ENCODE results near the gene HOXA3. TPM values are rescaled to one million over a fixed set of nuclear protein-coding genes. Genes with fewer than 3 reads are reported as not detected.

Gene HOXA3
- total and polyA plus RNA-seq, 4 donors, result 1.9 to 10.7 (median 6.3) TPM

GRCh38 chr7:27098578-27099451 lies 53.6 kb downstream of the HOXA3 start:
- WGBS, 2 donors, result 16 to 19% methylated on average over 38 of the region's 38 CpGs
- peak; percentile 75 to 88 (median 87) for DNase-seq

GRCh38 chr7:27097686-27098577 lies 54.5 kb downstream of the HOXA3 start:
- WGBS, 2 donors, result 13 to 16% methylated on average over 33 to 35 of the region's 35 CpGs
- peak overlapping the region; percentile 40 for H3K4me3 ChIP-seq
- H3K9me3 ChIP-seq (ENCODE audit: control insufficient read depth in 4 of 4, insufficient read depth in 3 of 4, low read length in 3 of 4), result peaks cover 0 to 2% (median 0%) of the 10 kb centered on the region in 4 donors
- ATAC-seq (ENCODE audit: insufficient read depth, low FRiP score) (no peak), DNase-seq (peak; percentile 33 to 61 (median 52))
- TF ChIP-seq CTCF (IDR thresholded peaks at IDR 0.05; ENCODE audit: control extremely low read depth, extremely low read depth), result no peak
- H3K27me3 ChIP-seq (ENCODE audit: control insufficient read depth in 3 of 3, insufficient read depth in 3 of 3, low read length in 2 of 3), result peaks cover 0 to 54% (median 5%) of the 10 kb centered on the region in 3 donors
- H3K36me3 ChIP-seq (ENCODE audit: control insufficient read depth in 4 of 4, insufficient read depth in 4 of 4, low read length in 4 of 4), result peaks cover 0 to 15% (median 6%) of the 10 kb centered on the region in 4 donors
- H3K9ac ChIP-seq (ENCODE audit: insufficient read depth in 1 of 2, low read length in 2 of 2), result peak overlapping the region; percentile 64 to 98
- H3K4me1 ChIP-seq (ENCODE audit: control insufficient read depth in 5 of 5, insufficient read depth in 5 of 5, low read length in 5 of 5), result peaks cover 0 to 58% (median 6%) of the 10 kb centered on the region in 5 donors
- peak overlapping the region in 1 of 2 donors; percentile 87 for H3K27ac ChIP-seq (ENCODE audit: low read depth in 1 of 2, low read length in 1 of 2)

More at GRCh38 chr7:27098578-27099451, 53.6 kb downstream of the HOXA3 start:
- Histone ChIP-seq H3K9me3 (ENCODE audit: control insufficient read depth in 4 of 4, insufficient read depth in 3 of 4, low read length in 3 of 4) (peaks cover 0 to 2% (median 0%) of the 10 kb centered on the region in 4 donors), H3K4me3 (peak overlapping the region; percentile 40), H3K27me3 (ENCODE audit: control insufficient read depth in 3 of 3, insufficient read depth in 3 of 3, low read length in 2 of 3) (peaks cover 0 to 57% (median 5%) of the 10 kb centered on the region in 3 donors), H3K36me3 (ENCODE audit: control insufficient read depth in 4 of 4, insufficient read depth in 4 of 4, low read length in 4 of 4) (peaks cover 0 to 15% (median 6%) of the 10 kb centered on the region in 4 donors), H3K9ac (ENCODE audit: insufficient read depth in 1 of 2, low read length in 2 of 2) (peak overlapping the region; percentile 64 to 98), H3K4me1 (ENCODE audit: control insufficient read depth in 5 of 5, insufficient read depth in 5 of 5, low read length in 5 of 5) (peaks cover 0 to 55% (median 3%) of the 10 kb centered on the region in 5 donors), H3K27ac (ENCODE audit: low read depth in 1 of 2, low read length in 1 of 2) (peak overlapping the region in 1 of 2 donors; percentile 87)
- no peak for TF ChIP-seq CTCF (IDR thresholded peaks at IDR 0.05; ENCODE audit: control extremely low read depth, extremely low read depth)
- ATAC-seq (ENCODE audit: insufficient read depth, low FRiP score), result no peak

- Histone ChIP-seq H3K4me3 (peak overlapping the region; percentile 70), H3K36me3 (ENCODE audit: control insufficient read depth in 4 of 4, insufficient read depth in 4 of 4, low read length in 4 of 4) (peaks cover 0 to 15% (median 6%) of the 10 kb centered on the region in 4 donors), H3K4me1 (ENCODE audit: control insufficient read depth in 5 of 5, insufficient read depth in 5 of 5, low read length in 5 of 5) (peaks cover 0 to 68% (median 9%) of the 10 kb centered on the region in 5 donors), H3K27me3 (ENCODE audit: control insufficient read depth in 3 of 3, insufficient read depth in 3 of 3, low read length in 2 of 3) (peaks cover 0 to 56% (median 5%) of the 10 kb centered on the region in 3 donors), H3K9me3 (ENCODE audit: control insufficient read depth in 4 of 4, insufficient read depth in 3 of 4, low read length in 3 of 4) (no peaks in the 10 kb centered on the region), H3K27ac (ENCODE audit: low read depth in 1 of 2, low read length in 1 of 2) (peak overlapping the region in 1 of 2 donors; percentile 94), H3K9ac (ENCODE audit: insufficient read depth in 1 of 2, low read length in 2 of 2) (peak overlapping the region; percentile 82 to 98)
- ATAC-seq (ENCODE audit: insufficient read depth, low FRiP score) (peak; percentile 55), DNase-seq (peak; percentile 63 to 82 (median 75))
- no peak for TF ChIP-seq CTCF (IDR thresholded peaks at IDR 0.05; ENCODE audit: control extremely low read depth, extremely low read depth)
- 1 to 2% methylated on average over 37 to 41 of the region's 41 CpGs for WGBS, 2 donors
Measured at GRCh38 chr7:27096768-27097514, 55.4 kb downstream of the HOXA3 start.

Measured in lung (tissue), 12 donors.